Karpas-422 (cell line): Measurements from ENCODE around the gene WWP2. TPM values are rescaled to one million over a fixed set of nuclear protein-coding genes. Genes with fewer than 3 reads are reported as not detected.
"Not testable (repeated sequence)": the region's sequence is repeated elsewhere in the genome, so short reads cannot be mapped to it uniquely, and the experiment has no call there.

Experiments used
- DNase-seq: peaks from one replicate; pipeline ENCODE4 v3.0.0-alpha.2; 2015
- H2AFZ ChIP-seq: fragments of 200-600 bp; sonication (generic); 2 replicates; pipeline ENCODE4 v1.6.1; 2014; ENCODE audit warnings: antibody characterized with exemption, low read length, mixed read lengths
- H3K27ac ChIP-seq: fragments of 200-600 bp; sonication (generic); 2 replicates; pipeline ENCODE4 v1.5.1; 2014; ENCODE audit warnings: mild to moderate bottlenecking, low read length, moderate library complexity
- H3K27me3 ChIP-seq: fragments of 200-600 bp; sonication (generic); 2 replicates; pipeline ENCODE4 v1.6.1; 2014; ENCODE audit warnings: low read length, mixed read lengths
- H3K36me3 ChIP-seq: fragments of 200-600 bp; sonication (generic); 2 replicates; pipeline ENCODE4 v1.6.1; 2014; ENCODE audit warnings: low read length, mixed read lengths; ENCODE audit not compliant: insufficient read depth
- H3K4me1 ChIP-seq: fragments of 200-600 bp; sonication (generic); 2 replicates; pipeline ENCODE4 v1.6.1; 2014; ENCODE audit warnings: mild to moderate bottlenecking, low read length, mixed read lengths
- H3K4me2 ChIP-seq: fragments of 200-600 bp; sonication (generic); 2 replicates; pipeline ENCODE4 v1.6.1; 2014; ENCODE audit warnings: low read length, low read depth, mild to moderate bottlenecking; ENCODE audit not compliant: poor library complexity, severe bottlenecking
- H3K4me3 ChIP-seq: fragments of 200-600 bp; sonication (generic); 2 replicates; pipeline ENCODE4 v1.5.1; 2014; ENCODE audit warnings: mild to moderate bottlenecking, antibody characterized with exemption, low read length, mixed read lengths
- H3K79me2 ChIP-seq: fragments of 200-600 bp; sonication (generic); 2 replicates; pipeline ENCODE4 v1.6.1; 2014; ENCODE audit warnings: mild to moderate bottlenecking, low read length, mixed read lengths
- H3K9ac ChIP-seq: fragments of 200-600 bp; sonication (generic); 2 replicates; pipeline ENCODE4 v1.6.0; 2014; ENCODE audit warnings: low read length
- H3K9me2 ChIP-seq: fragments of 200-600 bp; sonication (generic), shearing (Covaris generic); replicated peaks from 2 replicates; pipeline ENCODE4 v1.6.0; 2014; ENCODE audit warnings: mild to moderate bottlenecking, low read length, moderate library complexity; ENCODE audit not compliant: insufficient read depth
- H3K9me3 ChIP-seq: fragments of 300-700, 200-600 bp; sonication (generic); 2 replicates; pipeline ENCODE4 v1.6.1; 2014; ENCODE audit warnings: low read length, mixed read lengths
- H4K20me1 ChIP-seq: fragments of 200-600 bp; sonication (generic); 2 replicates; pipeline ENCODE4 v1.6.1; 2014; ENCODE audit warnings: mild to moderate bottlenecking, antibody characterized with exemption, low read length, low read depth; ENCODE audit not compliant: insufficient read depth
- total RNA-seq: library from RNA; depleted of rRNA; stranded (reverse); fragments of >200 nt; shearing (Covaris generic); gene quantifications from 2 replicates; pipeline ENCODE4 v1.2.3, GENCODE V29; 2014; ENCODE audit warnings: low replicate concordance

The WWP2 gene
- total RNA-seq, 1 experiment from 2014 or later: 30.7 TPM

DNA sequence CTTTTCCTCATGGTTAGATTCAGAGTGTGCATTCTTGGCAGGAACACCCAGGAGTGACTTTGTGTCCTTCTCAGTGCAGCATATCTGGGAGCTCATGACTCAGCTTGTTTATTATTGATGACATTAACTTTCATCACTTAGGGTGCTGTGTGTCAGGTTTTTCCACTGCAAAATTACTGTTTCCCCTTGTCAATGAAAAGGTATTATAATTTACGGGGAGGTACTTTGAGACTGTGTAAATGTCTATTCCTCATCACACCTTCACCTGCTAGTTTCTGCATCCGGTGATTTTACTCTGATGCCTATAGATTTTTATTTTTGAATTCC lies 50.5 kb downstream of the WWP2 start:
- Histone ChIP-seq H3K9ac (no peak overlapping the region), H3K9me3 (no peaks in the 10 kb centered on the region), H3K4me2 (no peak overlapping the region), H3K4me3 (no peak overlapping the region), H3K79me2 (0 out of 2 replicates have a peak, but pooled peaks cover 17% of the 10 kb centered on the region), H2AFZ (no peak overlapping the region), H3K4me1 (peaks cover 10% of the 10 kb centered on the region), H3K36me3 (no peaks in the 10 kb centered on the region; the same call in 1 of the 2 replicates), H3K9me2 (no peaks in the 10 kb centered on the region), H3K27ac (no peak overlapping the region), H4K20me1 (no peaks in the 10 kb centered on the region), H3K27me3 (no peaks in the 10 kb centered on the region)
- no peak for DNase-seq

DNA sequence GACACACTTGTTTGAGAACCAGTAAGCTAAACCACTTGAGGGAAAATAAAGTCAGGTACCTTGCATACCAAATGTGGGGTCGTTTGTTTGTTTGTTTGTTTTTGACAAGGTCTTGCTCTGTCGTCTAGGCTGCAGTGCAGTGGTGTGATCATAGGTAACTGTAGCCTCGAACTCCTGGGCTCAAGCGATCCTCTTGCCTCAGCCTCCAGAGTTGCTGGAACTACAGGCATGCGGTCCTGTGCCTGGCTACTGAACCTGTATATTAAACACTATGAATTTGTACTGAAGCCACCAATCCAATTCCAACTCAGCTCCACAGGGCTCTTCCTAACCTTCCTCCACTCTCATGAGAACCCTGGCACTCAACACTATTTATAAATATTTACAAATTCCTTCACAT lies 51.9 kb downstream of the WWP2 start:
- Histone ChIP-seq H3K4me2 (no peak overlapping the region), H2AFZ (no peak overlapping the region), H4K20me1 (no peaks in the 10 kb centered on the region), H3K36me3 (peaks cover under 1% of the 10 kb centered on the region), H3K4me1 (peaks cover 10% of the 10 kb centered on the region), H3K27ac (no peak overlapping the region), H3K9me3 (no peaks in the 10 kb centered on the region), H3K9me2 (no peaks in the 10 kb centered on the region), H3K79me2 (0 out of 2 replicates have a peak, but pooled peaks cover 15% of the 10 kb centered on the region), H3K27me3 (no peaks in the 10 kb centered on the region), H3K4me3 (no peak overlapping the region), H3K9ac (no peak overlapping the region)
- DNase-seq: no peak

DNA sequence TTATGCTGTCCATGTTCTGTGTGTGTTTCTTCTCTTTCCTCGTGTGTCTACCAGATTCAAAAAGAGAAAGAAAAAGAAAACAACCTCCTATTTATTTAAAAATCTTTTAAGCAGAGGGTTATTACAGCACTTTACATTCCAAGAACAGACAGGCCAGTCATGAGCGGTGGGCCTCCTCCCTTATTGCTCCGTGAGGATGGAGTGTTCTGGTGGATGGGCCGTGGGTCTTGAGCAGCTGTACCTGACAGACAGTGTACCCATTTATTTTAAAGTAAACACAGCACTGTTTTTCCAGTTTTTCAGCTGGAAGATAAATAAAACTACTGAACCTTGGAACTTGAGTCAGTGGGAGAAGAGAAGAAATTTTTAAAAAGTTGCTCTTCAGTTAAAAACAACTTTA lies 52.4 kb downstream of the WWP2 start:
- Histone ChIP-seq H2AFZ (no peak overlapping the region), H3K4me3 (no peak overlapping the region), H3K27ac (no peak overlapping the region), H3K79me2 (0 out of 2 replicates have a peak, but pooled peaks cover 14% of the 10 kb centered on the region), H3K4me2 (no peak overlapping the region), H4K20me1 (no peaks in the 10 kb centered on the region), H3K27me3 (no peaks in the 10 kb centered on the region), H3K9me3 (no peaks in the 10 kb centered on the region), H3K36me3 (peaks cover 3% of the 10 kb centered on the region), H3K4me1 (peaks cover 10% of the 10 kb centered on the region), H3K9ac (no peak overlapping the region), H3K9me2 (no peaks in the 10 kb centered on the region)
- no peak for DNase-seq

GRCh38 chr16:69815216-69815883 lies 53.2 kb downstream of the WWP2 start:
- 0 out of 2 replicates have a peak, but pooled peaks cover 11% of the 10 kb centered on the region for H3K79me2 ChIP-seq
- H3K27ac ChIP-seq, H3K4me1 ChIP-seq, DNase-seq, H3K4me2 ChIP-seq, H3K4me3 ChIP-seq, H3K9me2 ChIP-seq, H3K27me3 ChIP-seq, H3K36me3 ChIP-seq, H4K20me1 ChIP-seq, H3K9ac ChIP-seq, H2AFZ ChIP-seq, H3K9me3 ChIP-seq: not testable (repeated sequence)

GRCh38 chr16:69816996-69817395 lies 54.9 kb downstream of the WWP2 start:
- H3K27me3 ChIP-seq: no peaks in the 10 kb centered on the region
- no peaks in the 10 kb centered on the region for H3K4me1 ChIP-seq
- no peaks in the 10 kb centered on the region for H3K9me2 ChIP-seq
- no peaks in the 10 kb centered on the region for H3K9me3 ChIP-seq
- no peak overlapping the region for H3K9ac ChIP-seq
- H4K20me1 ChIP-seq: no peaks in the 10 kb centered on the region
- DNase-seq: no peak
- H2AFZ ChIP-seq: no peak overlapping the region
- H3K4me3 ChIP-seq: no peak overlapping the region
- no peak overlapping the region for H3K27ac ChIP-seq
- H3K79me2 ChIP-seq: peaks cover 8% of the 10 kb centered on the region; the same call in 1 of the 2 replicates
- H3K36me3 ChIP-seq: peaks cover 3% of the 10 kb centered on the region
- H3K4me2 ChIP-seq: no peak overlapping the region

GRCh38 chr16:69818891-69819545 lies 56.9 kb downstream of the WWP2 start:
- Histone ChIP-seq H3K27ac (no peak overlapping the region), H3K79me2 (peaks cover 13% of the 10 kb centered on the region), H3K27me3 (no peaks in the 10 kb centered on the region), H2AFZ (no peak overlapping the region), H4K20me1 (no peaks in the 10 kb centered on the region), H3K4me2 (no peak overlapping the region), H3K9ac (no peak overlapping the region), H3K9me3 (no peaks in the 10 kb centered on the region), H3K36me3 (peaks cover 3% of the 10 kb centered on the region), H3K4me1 (no peaks in the 10 kb centered on the region), H3K4me3 (no peak overlapping the region), H3K9me2 (no peaks in the 10 kb centered on the region)
- DNase-seq: no peak

- H3K9ac ChIP-seq: no peak overlapping the region
- DNase-seq: no peak
- H3K9me3 ChIP-seq: no peaks in the 10 kb centered on the region
- peaks cover 14% of the 10 kb centered on the region for H3K79me2 ChIP-seq
- H3K27ac ChIP-seq: no peak overlapping the region
- no peaks in the 10 kb centered on the region for H3K27me3 ChIP-seq
- H3K4me2 ChIP-seq: no peak overlapping the region
- no peak overlapping the region for H3K4me3 ChIP-seq
- no peaks in the 10 kb centered on the region for H3K9me2 ChIP-seq
- H2AFZ ChIP-seq: no peak overlapping the region
- H3K4me1 ChIP-seq: no peaks in the 10 kb centered on the region
- no peaks in the 10 kb centered on the region for H4K20me1 ChIP-seq
- H3K36me3 ChIP-seq: peaks cover 3% of the 10 kb centered on the region
These were observed 58.9 kb downstream of the WWP2 start for GRCh38 chr16:69820926-69821541.

GRCh38 chr16:69821844-69822173 lies 59.7 kb downstream of the WWP2 start:
- no peaks in the 10 kb centered on the region for H3K27me3 ChIP-seq
- H3K4me3 ChIP-seq: no peak overlapping the region
- no peaks in the 10 kb centered on the region for H3K9me3 ChIP-seq
- no peak overlapping the region for H2AFZ ChIP-seq
- H4K20me1 ChIP-seq: no peaks in the 10 kb centered on the region
- H3K4me2 ChIP-seq: no peak overlapping the region
- peaks cover 14% of the 10 kb centered on the region for H3K79me2 ChIP-seq
- no peak for DNase-seq
- H3K27ac ChIP-seq: no peak overlapping the region
- H3K9ac ChIP-seq: no peak overlapping the region
- peaks cover 3% of the 10 kb centered on the region for H3K36me3 ChIP-seq
- H3K9me2 ChIP-seq: no peaks in the 10 kb centered on the region
- H3K4me1 ChIP-seq: no peaks in the 10 kb centered on the region
